WTC11 (cell line): ENCODE results near the gene GPS2. TPM values are rescaled to one million over a fixed set of nuclear protein-coding genes. Genes with fewer than 3 reads are reported as not detected.

Source experiments
- ATAC-seq: fragments of 200-7000 bp; cut with Tn5 transposase; 2 replicates; pipeline ENCODE4 v1.10.0; 2021; ENCODE audit warnings: mild to moderate bottlenecking, moderate library complexity
- CTCF ChIA-PET: fragments of 300-600 bp; sonication (Branson Sonifier 250); formaldehyde crosslinking; loops from one replicate; lab custom pipeline; 2021; ENCODE audit warnings: antibody characterized with exemption; lab: Charles Lee
- POLR2A ChIA-PET: fragments of 350-600 bp; sonication (Branson Sonifier 250); formaldehyde crosslinking; loops from one replicate; lab custom pipeline; 2021; ENCODE audit warnings: antibody characterized with exemption; lab: Charles Lee
- DNase-seq: peaks from one replicate; pipeline ENCODE4 v3.0.0; 2021; ENCODE audit warnings: low spot score
- H3K27ac Mint-ChIP-seq: 2 replicates; pipeline ENCODE4 v1.8.0; 2021; ENCODE audit warnings: mixed read lengths
- H3K27me3 Mint-ChIP-seq: 2 replicates; pipeline ENCODE4 v1.8.0; 2021; ENCODE audit warnings: low read depth, mild to moderate bottlenecking, moderate library complexity, mixed read lengths
- H3K36me3 Mint-ChIP-seq: 2 replicates; pipeline ENCODE4 v1.8.0; 2021; ENCODE audit warnings: mixed read lengths
- H3K4me1 Mint-ChIP-seq: 2 replicates; pipeline ENCODE4 v1.8.0; 2022; ENCODE audit warnings: mixed read lengths
- H3K4me3 Mint-ChIP-seq: 2 replicates; pipeline ENCODE4 v1.8.0; 2021; ENCODE audit warnings: mild to moderate bottlenecking, moderate library complexity, mixed read lengths
- H3K9me3 Mint-ChIP-seq: 2 replicates; pipeline ENCODE4 v1.8.0; 2021; ENCODE audit warnings: mixed read lengths
- ARID4B ChIP-seq: sonication (generic); formaldehyde crosslinking; IDR thresholded peaks from 2 replicates; pipeline ENCODE4 v1.8.0; 2023; ENCODE audit warnings: missing genetic modification reagents, mild to moderate bottlenecking, borderline replicate concordance
- ATF6 ChIP-seq: sonication (generic); formaldehyde crosslinking; IDR thresholded peaks from 2 replicates; pipeline ENCODE4 v1.8.1; 2023; ENCODE audit warnings: mild to moderate bottlenecking, missing genetic modification reagents
- CTCF ChIP-seq: fragments of 200-600 bp; IDR thresholded peaks from 2 replicates; pipeline ENCODE4 v1.8.0; 2022; ENCODE audit warnings: antibody characterized with exemption
- ERG ChIP-seq: fragments of 250-450 bp; sonication (Bioruptor Pico); IDR thresholded peaks from 2 replicates; pipeline ENCODE4 v1.8.0; 2021; ENCODE audit warnings: mild to moderate bottlenecking
- FOXK1 ChIP-seq: sonication (generic); formaldehyde crosslinking; IDR thresholded peaks from 2 replicates; pipeline ENCODE4 v1.8.0; 2022; ENCODE audit warnings: mild to moderate bottlenecking, moderate library complexity, missing genetic modification reagents
- MAX ChIP-seq: sonication (generic); formaldehyde crosslinking; IDR thresholded peaks from 2 replicates; pipeline ENCODE4 v1.8.0; 2022; ENCODE audit warnings: mild to moderate bottlenecking, missing genetic modification reagents
- PRDM15 ChIP-seq: sonication (generic); formaldehyde crosslinking; IDR thresholded peaks from 2 replicates; pipeline ENCODE4 v1.8.0; 2022; ENCODE audit warnings: missing genetic modification reagents
- SP1 ChIP-seq: sonication (generic); formaldehyde crosslinking; conservative IDR thresholded peaks from 2 replicates; pipeline ENCODE4 v1.8.1; 2022; ENCODE audit warnings: missing genetic modification reagents
- USF1 ChIP-seq: sonication (generic); formaldehyde crosslinking; IDR thresholded peaks from 2 replicates; pipeline ENCODE4 v1.8.0; 2022; ENCODE audit warnings: mild to moderate bottlenecking, missing genetic modification reagents
- ZBTB43 ChIP-seq: sonication (generic); formaldehyde crosslinking; IDR thresholded peaks from 2 replicates; pipeline ENCODE4 v1.8.1; 2023; ENCODE audit warnings: mild to moderate bottlenecking, missing genetic modification reagents
- ZNF317 ChIP-seq: sonication (generic); formaldehyde crosslinking; IDR thresholded peaks from 2 replicates; pipeline ENCODE4 v1.8.1; 2023; ENCODE audit warnings: low read depth, mild to moderate bottlenecking, moderate library complexity, missing genetic modification reagents, borderline replicate concordance
- ZNF425 ChIP-seq: fragments of 250-450 bp; sonication (Bioruptor Pico); conservative IDR thresholded peaks from 2 replicates; pipeline ENCODE4 v1.9.0; 2021; ENCODE audit warnings: mild to moderate bottlenecking
- total RNA-seq: library from RNA; stranded (reverse); gene quantifications from 3 replicates; pipeline ENCODE4 v1.2.3, GENCODE V29; 2021

The GPS2 gene
- total RNA-seq, 1 experiment from 2014 or later: 55.9 TPM

- TF ChIP-seq ZNF317 (CRISPR knock-in tag) (no peak), USF1 (CRISPR knock-in tag) (peak; percentile 30; the same call in 1 of the 2 replicates), ZBTB43 (CRISPR knock-in tag) (no peak), PRDM15 (CRISPR knock-in tag) (peak; percentile 52), FOXK1 (CRISPR knock-in tag) (peak; percentile 69; the same call in 1 of the 2 replicates), ARID4B (CRISPR knock-in tag) (peak; percentile 71; the same call in 1 of the 2 replicates), SP1 (CRISPR knock-in tag) (peak; percentile 45), MAX (peak; percentile 80)
- peaks cover 28% of the 10 kb centered on the region for H3K36me3 Mint-ChIP-seq
- peak within 1 kb of the TSS; percentile 99 for H3K27ac Mint-ChIP-seq
- peaks cover 4% of the 10 kb centered on the region for H3K9me3 Mint-ChIP-seq
- peaks cover 26% of the 10 kb centered on the region for H3K4me1 Mint-ChIP-seq
- DNase-seq (peak; percentile 100), ATAC-seq (peak; percentile 87)
- ChIA-PET POLR2A (no interaction called here), CTCF (interaction anchor here (2.0 kb wide), 1 partner anchor 26 kb away, joined by 7 read pairs; the partner anchor contains the start of gene SLC2A4)
- H3K4me3 Mint-ChIP-seq: peak within 1 kb of the TSS; percentile 89
- peaks cover 15% of the 10 kb centered on the region for H3K27me3 Mint-ChIP-seq
These were observed 8.1 kb downstream of the GPS2 start, which contains the start of gene EIF5A for GRCh38 chr17:7306911-7307685. TSS of gene EIF5A (plus strand) at chr17:7307628. CDS start at chr17:7309636, 2,008 bp downstream.

- Mint-ChIP-seq H3K9me3 (peaks cover 4% of the 10 kb centered on the region), H3K4me3 (no peak overlapping the region), H3K27ac (no peak overlapping the region), H3K36me3 (peaks cover 1% of the 10 kb centered on the region), H3K27me3 (peaks cover 38% of the 10 kb centered on the region), H3K4me1 (peaks cover 4% of the 10 kb centered on the region)
- POLR2A ChIA-PET: no interaction called here
- CTCF ChIA-PET: no interaction called here
- DNase-seq (no peak), ATAC-seq (no peak)
- TF ChIP-seq CTCF (no peak), ATF6 (CRISPR knock-in tag) (no peak), ZNF425 (CRISPR knock-in tag) (no peak), ERG (CRISPR knock-in tag) (no peak)
These were observed 11.0 kb downstream of the GPS2 start for GRCh38 chr17:7304179-7304578.
